Activated CD8-positive, alpha-beta memory T cell treated with anti-CD3 and anti-CD28 coated beads for 24 hours (primary cell): ENCODE measurements around the gene ISG15.
A peak's percentile ranks its signal among the peaks of the same experiment; 100 is the strongest.
"Not testable (repeated sequence)": the region's sequence is repeated elsewhere in the genome, so short reads cannot be mapped to it uniquely, and the experiment has no call there.

ENCODE experiments used
- DNase-seq: peaks from one replicate; pipeline ENCODE4 v3.0.0-alpha.2; 2020

The ISG15 gene

GRCh38 chr1:1013922-1014648, 788 bp downstream of the ISG15 start:
- peak; percentile 68 for DNase-seq

- no peak for DNase-seq
Measured at GRCh38 chr1:1014799-1015681, 1.7 kb downstream of the ISG15 start.

GRCh38 chr1:1017397-1018320, 4.4 kb downstream of the ISG15 start:
- not testable (repeated sequence) for DNase-seq

- not testable (repeated sequence) for DNase-seq
Measured at GRCh38 chr1:1018321-1018685, 5.0 kb downstream of the ISG15 start.

- peak; percentile 91 for DNase-seq
Measured at GRCh38 chr1:1019122-1019999, 6.1 kb downstream of the ISG15 start.

GRCh38 chr1:1020000-1020404, 6.7 kb downstream of the ISG15 start, which contains the start of gene AGRN:
Gene AGRN, plus strand, starts transcription at chr1:1020120. Its CDS starts 53 bp downstream, at chr1:1020173.
- peak; percentile 81 for DNase-seq

- DNase-seq: peak; percentile 78
Measured at GRCh38 chr1:1020415-1021009, 7.2 kb downstream of the ISG15 start.

GRCh38 chr1:1021010-1021919, 8.0 kb downstream of the ISG15 start:
- no peak for DNase-seq

- no peak for DNase-seq
Measured at GRCh38 chr1:1021920-1022259, 8.6 kb downstream of the ISG15 start.

GRCh38 chr1:1022302-1023009, 9.2 kb downstream of the ISG15 start:
- no peak for DNase-seq

GRCh38 chr1:1023700-1024099, 10.4 kb downstream of the ISG15 start:
- no peak for DNase-seq

GRCh38 chr1:1024149-1024770, 11.0 kb downstream of the ISG15 start:
- DNase-seq: no peak

- DNase-seq: no peak
Measured at GRCh38 chr1:1024771-1025699, 11.7 kb downstream of the ISG15 start.

GRCh38 chr1:1025730-1026129, 12.4 kb downstream of the ISG15 start:
- no peak for DNase-seq

- no peak for DNase-seq
Measured at GRCh38 chr1:1026599-1027413, 13.5 kb downstream of the ISG15 start.

- DNase-seq: no peak
Measured at GRCh38 chr1:1027791-1028190, 14.5 kb downstream of the ISG15 start.
